MM.1S (cell line): Measurements from ENCODE around the gene SPAG17.

Source experiments
- DNase-seq: peaks from one replicate; pipeline ENCODE4 v3.0.0-alpha.2; 2015
- H2AFZ ChIP-seq: fragments of 300-600 bp; sonication (generic); 2 replicates; pipeline ENCODE4 v1.6.0; 2016; ENCODE audit warnings: antibody characterized with exemption, low read length
- H3F3A ChIP-seq: fragments of 300-600 bp; sonication (generic); 2 replicates; pipeline ENCODE4 v1.6.1; 2016; ENCODE audit warnings: mild to moderate bottlenecking, antibody characterized with exemption, low read length, moderate library complexity, mixed read lengths; ENCODE audit not compliant: insufficient read depth
- H3K27ac ChIP-seq: fragments of 300-600 bp; sonication (generic); 2 replicates; pipeline ENCODE4 v1.5.1; 2016; ENCODE audit warnings: mild to moderate bottlenecking, low read length
- H3K27me3 ChIP-seq: fragments of 300-600 bp; sonication (generic); replicated peaks from 2 replicates; pipeline ENCODE4 v1.6.0; 2016; ENCODE audit warnings: low read length; ENCODE audit not compliant: insufficient read depth
- H3K36me3 ChIP-seq: fragments of 300-600 bp; sonication (generic); replicated peaks from 2 replicates; pipeline ENCODE4 v1.6.1; 2016; ENCODE audit warnings: mild to moderate bottlenecking, low read length, mixed read lengths; ENCODE audit not compliant: insufficient read depth
- H3K4me1 ChIP-seq: fragments of 300-600 bp; sonication (generic); 2 replicates; pipeline ENCODE4 v1.6.1; 2016; ENCODE audit warnings: low read length, mixed read lengths
- H3K4me2 ChIP-seq: fragments of 300-600 bp; sonication (generic); 2 replicates; pipeline ENCODE4 v1.6.0; 2016; ENCODE audit warnings: low read depth, low read length
- H3K4me3 ChIP-seq: fragments of 300-600 bp; sonication (generic); 2 replicates; pipeline ENCODE4 v1.5.1; 2016; ENCODE audit warnings: low read length, mixed read lengths
- H3K79me2 ChIP-seq: fragments of 300-600 bp; sonication (generic); 2 replicates; pipeline ENCODE4 v1.6.1; 2016; ENCODE audit warnings: mixed run types, low read length, mixed read lengths
- H3K9ac ChIP-seq: fragments of 300-600 bp; sonication (generic); 2 replicates; pipeline ENCODE4 v1.6.1; 2016; ENCODE audit warnings: low read length, mixed read lengths
- H3K9me2 ChIP-seq: fragments of 300-600 bp; sonication (generic); replicated peaks from 2 replicates; pipeline ENCODE4 v1.6.1; 2016; ENCODE audit warnings: mild to moderate bottlenecking, low read length, mixed read lengths; ENCODE audit not compliant: insufficient read depth
- H3K9me3 ChIP-seq: fragments of 300-600 bp; sonication (generic); replicated peaks from 2 replicates; pipeline ENCODE4 v1.6.1; 2016; ENCODE audit warnings: mild to moderate bottlenecking, low read length, mixed read lengths; ENCODE audit not compliant: insufficient read depth
- H4K20me1 ChIP-seq: fragments of 300-600 bp; sonication (generic); 2 replicates; pipeline ENCODE4 v1.6.1; 2016; ENCODE audit warnings: mild to moderate bottlenecking, low read length, moderate library complexity, mixed read lengths; ENCODE audit not compliant: insufficient read depth
- EZH2 ChIP-seq: fragments of 300-600 bp; sonication (generic); optimal IDR thresholded peaks from 2 replicates; pipeline ENCODE3; 2017; ENCODE audit warnings: low read depth, mild to moderate bottlenecking, antibody characterized with exemption, low read length, mixed read lengths
- EZH2phosphoT487 ChIP-seq: fragments of 300-600 bp; sonication (generic); IDR thresholded peaks from 2 replicates; pipeline ENCODE4 v1.6.1; 2018; ENCODE audit warnings: antibody characterized with exemption, low read length
- TF ChIP-seq, protein P1 (sequence below): fragments of 300-600 bp; sonication (generic); IDR thresholded peaks from 2 replicates; pipeline ENCODE4 v1.5.1; 2016; ENCODE audit warnings: antibody characterized with exemption, low read length, mixed read lengths

SPAG17 gene

DNA sequence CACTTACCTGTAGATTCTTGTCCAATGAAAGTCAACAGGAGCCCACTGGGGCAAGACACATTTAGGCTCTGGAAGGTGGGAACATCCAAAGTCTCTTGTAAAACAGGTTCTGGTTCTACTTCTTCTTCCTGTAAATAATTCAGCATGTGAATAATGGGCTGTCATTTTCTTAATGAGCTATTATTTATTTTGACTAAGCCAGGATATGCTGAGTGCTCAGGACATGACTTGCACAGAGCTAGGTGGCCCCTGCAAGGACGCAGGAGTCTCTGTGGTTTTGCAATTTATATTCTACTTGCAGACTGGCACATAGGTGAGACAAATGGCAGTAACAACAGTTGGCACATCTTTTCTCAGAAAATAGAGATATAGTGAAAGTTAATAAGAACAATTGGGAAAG lies 156.8 kb downstream of the SPAG17 start:
- Histone ChIP-seq H2AFZ (no peak overlapping the region), H3K27ac (no peak overlapping the region), H3K9me3 (no peaks in the 10 kb centered on the region), H3F3A (no peaks in the 10 kb centered on the region), H3K4me1 (no peaks in the 10 kb centered on the region), H3K9ac (no peak overlapping the region), H3K36me3 (no peaks in the 10 kb centered on the region), H3K79me2 (no peaks in the 10 kb centered on the region), H3K4me2 (no peak overlapping the region), H3K27me3 (no peaks in the 10 kb centered on the region), H3K9me2 (no peaks in the 10 kb centered on the region), H3K4me3 (no peak overlapping the region), H4K20me1 (no peaks in the 10 kb centered on the region)
- no peak for TF ChIP-seq EZH2phosphoT487
- TF ChIP-seq EZH2, result no peak
- TF ChIP-seq, protein P1, sequence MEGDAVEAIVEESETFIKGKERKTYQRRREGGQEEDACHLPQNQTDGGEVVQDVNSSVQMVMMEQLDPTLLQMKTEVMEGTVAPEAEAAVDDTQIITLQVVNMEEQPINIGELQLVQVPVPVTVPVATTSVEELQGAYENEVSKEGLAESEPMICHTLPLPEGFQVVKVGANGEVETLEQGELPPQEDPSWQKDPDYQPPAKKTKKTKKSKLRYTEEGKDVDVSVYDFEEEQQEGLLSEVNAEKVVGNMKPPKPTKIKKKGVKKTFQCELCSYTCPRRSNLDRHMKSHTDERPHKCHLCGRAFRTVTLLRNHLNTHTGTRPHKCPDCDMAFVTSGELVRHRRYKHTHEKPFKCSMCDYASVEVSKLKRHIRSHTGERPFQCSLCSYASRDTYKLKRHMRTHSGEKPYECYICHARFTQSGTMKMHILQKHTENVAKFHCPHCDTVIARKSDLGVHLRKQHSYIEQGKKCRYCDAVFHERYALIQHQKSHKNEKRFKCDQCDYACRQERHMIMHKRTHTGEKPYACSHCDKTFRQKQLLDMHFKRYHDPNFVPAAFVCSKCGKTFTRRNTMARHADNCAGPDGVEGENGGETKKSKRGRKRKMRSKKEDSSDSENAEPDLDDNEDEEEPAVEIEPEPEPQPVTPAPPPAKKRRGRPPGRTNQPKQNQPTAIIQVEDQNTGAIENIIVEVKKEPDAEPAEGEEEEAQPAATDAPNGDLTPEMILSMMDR, result no peak
- DNase-seq, result no peak

DNA sequence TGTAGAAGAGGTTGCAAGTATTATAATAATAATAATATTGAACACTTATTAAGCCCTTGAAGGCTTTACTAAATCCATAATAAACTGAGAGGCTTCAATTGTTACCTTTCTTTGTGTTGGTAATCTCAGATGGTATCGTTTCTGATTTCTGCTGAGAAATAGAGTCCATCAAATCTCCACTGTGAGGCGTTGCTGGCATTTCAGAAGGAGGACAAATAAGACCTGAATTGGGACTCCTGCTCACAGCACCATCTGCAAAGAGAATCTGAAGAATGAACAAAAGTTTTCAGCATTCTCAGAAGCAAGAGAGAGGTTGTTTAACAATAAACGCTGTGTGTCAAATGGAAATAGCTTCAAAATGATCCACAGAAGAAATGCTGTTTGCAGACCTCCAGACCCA lies 161.8 kb downstream of the SPAG17 start:
- H3K9me2 ChIP-seq, result no peaks in the 10 kb centered on the region
- no peak for DNase-seq
- TF ChIP-seq EZH2phosphoT487, result no peak
- TF ChIP-seq, protein P1, result no peak
- no peak for TF ChIP-seq EZH2
- no peaks in the 10 kb centered on the region for H3K27me3 ChIP-seq
- H3K9ac ChIP-seq, result no peak overlapping the region
- no peak overlapping the region for H3K27ac ChIP-seq
- H3K4me3 ChIP-seq, result no peak overlapping the region
- no peak overlapping the region for H2AFZ ChIP-seq
- no peaks in the 10 kb centered on the region for H3K79me2 ChIP-seq
- no peak overlapping the region for H3K4me2 ChIP-seq
- no peaks in the 10 kb centered on the region for H3K4me1 ChIP-seq
- H3F3A ChIP-seq, result no peaks in the 10 kb centered on the region
- H4K20me1 ChIP-seq, result no peaks in the 10 kb centered on the region
- H3K36me3 ChIP-seq, result no peaks in the 10 kb centered on the region
- H3K9me3 ChIP-seq, result no peaks in the 10 kb centered on the region

DNA sequence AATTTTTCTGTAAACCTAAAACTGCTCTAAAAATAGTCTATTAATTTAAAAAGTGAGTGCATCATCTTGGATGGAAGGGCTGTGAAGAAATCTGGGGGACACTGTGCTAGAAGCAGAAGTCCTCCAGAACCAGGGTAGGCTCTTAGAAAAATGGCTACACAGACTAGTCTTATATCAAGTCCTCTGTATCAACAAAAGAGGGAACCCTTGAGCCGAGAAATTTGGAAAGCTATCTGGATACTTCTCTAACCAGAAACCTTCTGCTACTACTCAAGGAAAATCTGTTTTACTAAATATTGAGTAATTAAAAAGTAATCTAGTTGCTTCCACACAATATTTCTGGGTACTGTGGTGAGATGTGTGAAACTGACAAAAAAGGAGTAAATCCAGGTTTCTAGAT lies 163.4 kb downstream of the SPAG17 start:
- Histone ChIP-seq H3K27ac (no peak overlapping the region), H3K79me2 (no peaks in the 10 kb centered on the region), H3K4me3 (no peak overlapping the region), H3K4me2 (no peak overlapping the region), H3K9me2 (no peaks in the 10 kb centered on the region), H3K9me3 (no peaks in the 10 kb centered on the region), H4K20me1 (no peaks in the 10 kb centered on the region), H2AFZ (no peak overlapping the region), H3K4me1 (no peaks in the 10 kb centered on the region), H3K9ac (no peak overlapping the region), H3K27me3 (no peaks in the 10 kb centered on the region), H3F3A (no peaks in the 10 kb centered on the region), H3K36me3 (no peaks in the 10 kb centered on the region)
- DNase-seq, result no peak
- TF ChIP-seq EZH2, result no peak
- TF ChIP-seq, protein P1, result no peak
- no peak for TF ChIP-seq EZH2phosphoT487
